Liver (tissue), 3 donors: ENCODE data around the gene ADNP.

Experiments used
- ATF3 ChIP-seq: IDR thresholded peaks from 2 replicates; pipeline ENCODE4 v1.6.1; 2016; ENCODE audit warnings: antibody characterized with exemption
- CTCF ChIP-seq: fragments of 150-350 bp; IDR thresholded peaks from 2 replicates; pipeline ENCODE4 v1.5.1; 2017; ENCODE audit warnings: improper control_type of control experiment, low read depth, low read length; ENCODE audit not compliant: missing input control
- EGR1 ChIP-seq, 2 donors: IDR thresholded peaks; 2 replicates each; pipeline ENCODE4 v1.6.1; 2016 to 2018; ENCODE audit warnings: antibody characterized with exemption in 2 of 2, low read depth in 2 of 2
- JUND ChIP-seq, 2 donors: IDR thresholded peaks; 2 replicates each; pipeline ENCODE4 v1.6.1; 2016; ENCODE audit warnings: antibody characterized with exemption in 2 of 2
- MAX ChIP-seq: IDR thresholded peaks from 2 replicates; pipeline ENCODE4 v1.6.1; 2016; ENCODE audit warnings: antibody characterized with exemption
- SP1 ChIP-seq: IDR thresholded peaks from 2 replicates; pipeline ENCODE4 v1.6.1; 2018; ENCODE audit warnings: antibody characterized with exemption, mild to moderate bottlenecking
- TAF1 ChIP-seq: conservative IDR thresholded peaks from 2 replicates; pipeline ENCODE4 v1.6.1; 2016; ENCODE audit warnings: antibody characterized with exemption, mild to moderate bottlenecking
- YY1 ChIP-seq: IDR thresholded peaks from 2 replicates; pipeline ENCODE4 v1.6.1; 2016; ENCODE audit warnings: antibody characterized with exemption, mild to moderate bottlenecking
- TF ChIP-seq, protein P1 (sequence below): IDR thresholded peaks from 2 replicates; pipeline ENCODE4 v1.6.1; 2016; ENCODE audit warnings: antibody characterized with exemption
- donor health status: healthy.
- donor health status: healthy.

- no peak for TF ChIP-seq CTCF
- no peak for TF ChIP-seq MAX
- TF ChIP-seq SP1 = no peak
- no peak for TF ChIP-seq EGR1 (IDR thresholded peaks at IDR 0.05; ENCODE audit: low read depth in 2 of 2)
- TF ChIP-seq, protein P1, sequence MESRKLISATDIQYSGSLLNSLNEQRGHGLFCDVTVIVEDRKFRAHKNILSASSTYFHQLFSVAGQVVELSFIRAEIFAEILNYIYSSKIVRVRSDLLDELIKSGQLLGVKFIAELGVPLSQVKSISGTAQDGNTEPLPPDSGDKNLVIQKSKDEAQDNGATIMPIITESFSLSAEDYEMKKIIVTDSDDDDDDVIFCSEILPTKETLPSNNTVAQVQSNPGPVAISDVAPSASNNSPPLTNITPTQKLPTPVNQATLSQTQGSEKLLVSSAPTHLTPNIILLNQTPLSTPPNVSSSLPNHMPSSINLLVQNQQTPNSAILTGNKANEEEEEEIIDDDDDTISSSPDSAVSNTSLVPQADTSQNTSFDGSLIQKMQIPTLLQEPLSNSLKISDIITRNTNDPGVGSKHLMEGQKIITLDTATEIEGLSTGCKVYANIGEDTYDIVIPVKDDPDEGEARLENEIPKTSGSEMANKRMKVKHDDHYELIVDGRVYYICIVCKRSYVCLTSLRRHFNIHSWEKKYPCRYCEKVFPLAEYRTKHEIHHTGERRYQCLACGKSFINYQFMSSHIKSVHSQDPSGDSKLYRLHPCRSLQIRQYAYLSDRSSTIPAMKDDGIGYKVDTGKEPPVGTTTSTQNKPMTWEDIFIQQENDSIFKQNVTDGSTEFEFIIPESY = no peak
- TF ChIP-seq YY1 = no peak
- TF ChIP-seq TAF1 = no peak
- TF ChIP-seq JUND (IDR thresholded peaks at IDR 0.05) = no peak
- TF ChIP-seq ATF3 = no peak
Measured at GRCh38 chr20:50916934-50917333, 14.3 kb downstream of the ADNP start.
